Stomach smooth muscle (tissue), 2 donors: ENCODE results near the gene SLC5A2.
A peak's percentile ranks its signal among the peaks of the same experiment; 100 is the strongest.

Source experiments
- H3K27ac ChIP-seq: one replicate; pipeline ENCODE4 v1.7.0; 2013; ENCODE audit warnings: mild to moderate bottlenecking, low read length, inconsistent platforms
- H3K27me3 ChIP-seq, 2 donors: one replicate each; pipeline ENCODE4 v1.7.0; 2013; ENCODE audit warnings: low read length in 2 of 2; ENCODE audit not compliant: insufficient read depth in 2 of 2, control insufficient read depth in 1 of 2
- H3K36me3 ChIP-seq, 2 donors: one replicate each; pipeline ENCODE4 v1.7.0; 2013; ENCODE audit warnings: low read length in 2 of 2; ENCODE audit not compliant: control insufficient read depth in 2 of 2, insufficient read depth in 2 of 2
- H3K4me1 ChIP-seq: one replicate; pipeline ENCODE4 v1.7.0; 2013; ENCODE audit warnings: low read length; ENCODE audit not compliant: control insufficient read depth, insufficient read depth
- H3K4me3 ChIP-seq, 2 donors: one replicate each; pipeline ENCODE4 v1.7.0; 2013; ENCODE audit warnings: low read length in 2 of 2
- H3K9ac ChIP-seq, 2 donors: one replicate each; pipeline ENCODE4 v1.7.0; 2013; ENCODE audit warnings: low read length in 2 of 2, mild to moderate bottlenecking in 1 of 2
- H3K9me3 ChIP-seq, 2 donors: one replicate each; pipeline ENCODE4 v1.7.0; 2013; ENCODE audit warnings: low read length in 2 of 2; ENCODE audit not compliant: control insufficient read depth in 2 of 2
- donor health status: healthy.
- donor health status: Pancreatic carcinoma.

Gene SLC5A2

DNA sequence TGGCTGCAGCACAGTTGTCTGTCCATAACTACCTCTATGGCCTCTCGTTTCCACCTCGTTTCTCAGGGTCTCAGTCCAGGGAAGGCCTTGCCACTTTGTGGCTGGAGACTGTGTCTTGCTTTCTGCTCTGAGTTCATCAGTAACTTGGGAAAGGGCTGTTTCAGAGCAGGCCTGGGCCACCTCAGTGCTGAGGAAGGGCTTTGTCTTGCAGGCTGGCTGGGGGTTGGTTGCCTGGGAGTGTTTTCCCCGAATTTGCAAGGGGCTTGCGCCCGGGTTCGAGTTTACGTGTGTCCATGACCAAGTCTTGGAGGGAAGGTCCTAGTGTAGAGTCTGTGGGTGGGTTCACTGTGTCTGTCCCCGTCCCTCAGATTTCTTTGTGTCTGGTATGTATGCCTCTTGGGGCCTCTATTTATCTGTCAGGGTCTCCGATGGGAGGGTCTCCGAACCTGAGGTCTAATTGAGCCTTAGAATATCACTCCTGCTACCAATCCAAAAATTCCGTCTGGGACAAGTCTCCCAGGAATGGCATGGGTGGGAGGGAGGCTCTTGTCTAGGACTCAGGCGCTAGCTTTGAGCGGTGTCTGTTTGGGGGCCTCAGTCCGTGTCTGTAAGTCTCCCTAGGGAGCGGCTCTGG is 11.6 kb upstream of the SLC5A2 start:
- Histone ChIP-seq H3K4me3 (peak overlapping the region; percentile 91 to 96), H3K9me3 (no peaks in the 10 kb centered on the region), H3K4me1 (peaks cover 48% of the 10 kb centered on the region), H3K27me3 (no peaks in the 10 kb centered on the region), H3K36me3 (peaks cover 21 to 27% of the 10 kb centered on the region in 2 donors), H3K9ac (peak overlapping the region; percentile 98 to 99), H3K27ac (peak overlapping the region; percentile 99)

DNA sequence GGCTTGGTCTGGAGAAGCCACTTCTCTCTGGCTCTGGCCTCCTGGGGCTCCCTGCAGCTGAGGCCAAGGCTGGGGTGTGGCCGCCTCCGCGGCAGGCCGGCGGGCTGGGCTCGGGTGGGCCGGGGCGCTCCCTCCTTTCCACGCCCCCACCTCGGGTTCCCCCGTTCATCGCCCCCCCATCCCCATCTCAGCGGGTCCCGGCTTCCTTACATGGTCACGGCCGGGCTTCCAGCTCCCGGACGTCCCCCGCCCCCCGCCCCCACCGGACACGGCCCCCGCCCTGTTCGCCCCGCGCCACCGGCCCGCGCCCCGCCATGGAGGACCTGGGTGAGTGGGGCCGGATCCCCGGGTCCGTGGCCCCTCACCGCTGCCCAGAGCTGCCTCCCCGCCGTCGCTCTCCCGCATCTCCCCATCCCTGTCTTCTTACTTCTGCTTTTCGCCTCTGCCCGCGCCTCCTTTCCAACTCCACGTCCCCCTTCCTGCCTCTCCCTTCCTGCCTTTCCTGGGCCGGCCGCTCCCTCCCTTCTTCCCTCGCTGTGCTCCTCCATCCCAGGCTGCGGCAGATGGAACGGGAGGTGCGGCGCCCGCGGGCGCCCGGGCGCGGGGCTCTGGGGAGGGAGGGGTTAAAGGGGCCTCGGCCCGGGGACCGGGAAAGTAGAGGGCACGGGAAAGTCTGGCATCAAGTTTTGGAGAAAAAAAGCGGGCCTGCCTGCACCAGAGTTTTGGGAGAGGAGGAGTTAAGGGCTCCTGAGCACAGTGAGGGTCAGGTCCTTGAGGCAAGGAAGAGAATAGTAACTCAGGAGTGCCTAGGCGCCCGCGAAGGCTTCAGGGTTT is 10.8 kb upstream of the SLC5A2 start, which contains the start of gene TGFB1I1:
Gene TGFB1I1 (plus strand): TSS at position 278 of the 834 bp plus-strand sequence. CDS start 37 bp downstream, at position 315.
- peak within 1 kb of the TSS; percentile 96 for H3K4me3 ChIP-seq
- H3K27me3 ChIP-seq: no peaks in the 10 kb centered on the region
- peaks cover 54% of the 10 kb centered on the region for H3K4me1 ChIP-seq
- H3K27ac ChIP-seq: peak within 1 kb of the TSS; percentile 99
- peaks cover 21 to 26% of the 10 kb centered on the region in 2 donors for H3K36me3 ChIP-seq
- peak within 1 kb of the TSS; percentile 98 to 99 for H3K9ac ChIP-seq
- H3K9me3 ChIP-seq: no peaks in the 10 kb centered on the region

DNA sequence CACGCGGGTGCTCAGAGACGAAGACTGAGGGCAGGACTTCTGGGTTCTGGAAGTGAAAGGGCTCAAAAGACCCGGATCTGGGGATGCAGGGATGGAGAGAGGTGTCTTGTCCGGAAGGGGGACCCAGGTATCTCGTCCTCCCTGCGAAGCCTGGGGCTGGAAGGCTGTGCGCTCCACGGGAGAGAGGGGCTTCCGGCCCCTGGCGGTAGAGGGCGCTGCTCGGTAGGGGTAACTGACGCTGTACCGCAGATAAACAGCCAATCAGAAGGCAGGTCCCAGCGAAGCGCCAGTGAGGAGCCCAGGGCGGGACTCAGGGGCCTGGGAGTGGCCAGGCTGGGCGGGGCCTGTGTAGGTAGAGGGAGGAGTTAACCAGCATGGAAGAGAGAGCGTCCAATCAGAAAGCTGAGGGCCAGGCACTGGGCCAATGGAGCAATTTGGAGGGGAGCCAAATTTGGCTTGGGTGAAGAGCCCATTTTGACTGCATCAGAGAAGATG is 10.2 kb upstream of the SLC5A2 start:
- peaks cover 23 to 25% of the 10 kb centered on the region in 2 donors for H3K36me3 ChIP-seq
- no peaks in the 10 kb centered on the region for H3K27me3 ChIP-seq
- H3K4me3 ChIP-seq: peak overlapping the region; percentile 96
- H3K9me3 ChIP-seq: no peaks in the 10 kb centered on the region
- H3K9ac ChIP-seq: peak overlapping the region; percentile 97 to 98
- H3K27ac ChIP-seq: peak overlapping the region; percentile 99
- peaks cover 60% of the 10 kb centered on the region for H3K4me1 ChIP-seq

DNA sequence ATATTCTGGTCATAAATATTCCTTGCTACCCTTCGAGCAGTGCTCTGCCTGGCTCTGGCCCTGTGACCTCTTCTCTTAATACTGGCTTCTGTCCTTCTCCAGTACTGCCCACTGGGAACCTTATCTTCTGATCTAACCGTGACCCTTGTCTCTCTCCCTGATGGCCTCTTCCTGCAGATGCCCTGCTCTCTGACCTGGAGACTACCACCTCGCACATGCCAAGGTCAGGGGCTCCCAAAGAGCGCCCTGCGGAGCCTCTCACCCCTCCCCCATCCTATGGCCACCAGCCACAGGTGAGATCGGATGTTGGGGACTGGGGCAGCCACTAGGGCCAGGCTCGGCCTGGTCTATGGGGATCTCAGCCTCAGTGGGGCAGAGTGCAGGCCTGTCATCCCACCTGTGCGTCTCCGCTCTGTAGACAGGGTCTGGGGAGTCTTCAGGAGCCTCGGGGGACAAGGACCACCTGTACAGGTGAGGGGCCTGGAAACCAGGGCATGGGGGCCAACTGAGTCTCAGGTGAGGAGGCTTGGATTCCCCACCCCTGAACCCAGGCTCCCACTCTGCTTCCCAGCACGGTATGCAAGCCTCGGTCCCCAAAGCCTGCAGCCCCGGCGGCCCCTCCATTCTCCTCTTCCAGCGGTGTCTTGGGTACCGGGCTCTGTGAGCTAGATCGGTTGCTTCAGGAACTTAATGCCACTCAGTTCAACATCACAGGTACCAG is 9.5 kb upstream of the SLC5A2 start:
- Histone ChIP-seq H3K9me3 (no peaks in the 10 kb centered on the region), H3K4me1 (peaks cover 61% of the 10 kb centered on the region), H3K27ac (peak overlapping the region; percentile 99), H3K27me3 (no peaks in the 10 kb centered on the region), H3K9ac (no peak overlapping the region), H3K36me3 (peaks cover 24 to 29% of the 10 kb centered on the region in 2 donors), H3K4me3 (peak overlapping the region; percentile 60 to 96)

DNA sequence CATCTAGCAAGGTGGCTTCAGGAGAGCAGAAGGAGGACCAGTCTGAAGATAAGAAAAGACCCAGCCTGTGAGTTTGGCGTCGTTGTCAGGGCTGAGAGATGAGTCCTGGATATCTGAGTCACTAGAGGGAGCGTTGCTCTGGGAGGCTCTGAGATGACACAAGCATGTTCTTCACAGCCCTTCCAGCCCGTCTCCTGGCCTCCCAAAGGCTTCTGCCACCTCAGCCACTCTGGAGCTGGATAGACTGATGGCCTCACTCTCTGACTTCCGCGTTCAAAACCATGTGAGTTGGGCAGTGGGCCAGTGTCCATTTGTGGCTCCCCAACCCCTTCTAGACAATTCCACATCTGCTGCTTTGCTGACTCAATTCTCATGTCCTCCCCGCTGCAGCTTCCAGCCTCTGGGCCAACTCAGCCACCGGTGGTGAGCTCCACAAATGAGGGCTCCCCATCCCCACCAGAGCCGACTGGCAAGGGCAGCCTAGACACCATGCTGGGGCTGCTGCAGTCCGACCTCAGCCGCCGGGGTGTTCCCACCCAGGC is 8.7 kb upstream of the SLC5A2 start:
- Histone ChIP-seq H3K9ac (no peak overlapping the region), H3K4me3 (peak overlapping the region in 1 of 2 donors; percentile 96), H3K27me3 (no peaks in the 10 kb centered on the region), H3K4me1 (peaks cover 61% of the 10 kb centered on the region), H3K36me3 (peaks cover 24 to 32% of the 10 kb centered on the region in 2 donors), H3K9me3 (no peaks in the 10 kb centered on the region), H3K27ac (peak overlapping the region; percentile 99)

DNA sequence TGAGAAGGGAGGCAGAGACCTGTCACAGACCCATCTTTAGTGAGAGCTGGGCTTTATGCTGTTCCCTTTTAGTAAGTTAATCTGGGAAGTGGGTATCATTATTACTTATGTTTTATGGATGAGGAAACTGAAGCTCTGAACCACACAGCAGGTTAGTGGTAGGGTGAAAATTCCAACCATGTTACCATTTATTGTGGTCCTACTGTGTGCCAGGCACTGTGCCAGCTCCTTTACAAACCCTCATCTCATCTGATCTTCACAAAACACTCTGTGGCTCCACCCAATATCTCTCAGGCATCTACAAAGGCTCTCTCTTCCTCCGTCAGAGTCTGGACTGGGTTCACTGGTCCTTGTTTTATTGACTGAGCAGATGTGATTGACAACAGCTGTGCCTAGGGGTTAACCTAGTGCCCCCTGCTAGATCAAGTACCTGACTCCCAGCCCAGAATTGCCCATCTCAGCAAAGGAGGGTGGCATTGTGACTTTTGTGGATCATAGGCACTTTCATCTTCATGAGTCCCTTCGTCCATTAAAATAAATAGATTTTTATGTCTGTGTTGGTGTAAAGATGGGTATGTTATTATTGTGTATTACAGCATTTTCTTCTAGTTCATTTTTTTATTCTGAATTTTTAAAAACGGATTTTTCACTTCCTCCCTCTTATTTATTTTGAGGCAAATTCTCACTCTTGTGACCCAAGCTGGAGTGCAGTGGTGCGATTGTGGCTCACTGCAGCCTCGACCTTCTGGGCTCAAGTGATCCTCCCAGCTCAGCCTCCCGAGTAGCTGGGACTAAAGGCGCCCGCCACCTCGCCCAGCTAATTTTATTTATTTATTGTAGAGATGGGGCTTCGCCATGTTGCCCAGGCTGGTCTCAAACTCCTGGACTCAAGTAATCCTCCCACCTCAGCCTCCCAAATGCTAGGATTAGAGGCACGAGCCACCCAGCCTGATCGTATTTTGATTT is 7.9 kb upstream of the SLC5A2 start:
- Histone ChIP-seq H3K9ac (no peak overlapping the region), H3K27me3 (no peaks in the 10 kb centered on the region), H3K4me3 (no peak overlapping the region), H3K4me1 (peaks cover 61% of the 10 kb centered on the region), H3K36me3 (peaks cover 24 to 32% of the 10 kb centered on the region in 2 donors), H3K9me3 (no peaks in the 10 kb centered on the region), H3K27ac (peak overlapping the region; percentile 99)

DNA sequence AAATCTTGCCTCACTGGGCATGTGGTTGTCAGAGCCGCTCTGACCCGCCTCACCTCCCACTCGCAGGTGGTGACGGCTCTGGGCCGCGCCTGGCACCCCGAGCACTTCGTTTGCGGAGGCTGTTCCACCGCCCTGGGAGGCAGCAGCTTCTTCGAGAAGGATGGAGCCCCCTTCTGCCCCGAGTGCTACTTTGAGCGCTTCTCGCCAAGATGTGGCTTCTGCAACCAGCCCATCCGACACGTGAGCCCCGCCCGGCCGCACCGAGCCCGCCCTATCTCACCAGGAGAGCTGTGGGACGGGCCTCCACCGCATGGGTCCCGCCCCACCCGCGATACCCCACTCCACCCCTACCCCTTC is 7.0 kb upstream of the SLC5A2 start:
- Histone ChIP-seq H3K9ac (no peak overlapping the region), H3K27ac (peak overlapping the region; percentile 67), H3K9me3 (no peaks in the 10 kb centered on the region), H3K4me3 (no peak overlapping the region), H3K4me1 (peaks cover 58% of the 10 kb centered on the region), H3K27me3 (no peaks in the 10 kb centered on the region), H3K36me3 (peaks cover 24 to 32% of the 10 kb centered on the region in 2 donors)

DNA sequence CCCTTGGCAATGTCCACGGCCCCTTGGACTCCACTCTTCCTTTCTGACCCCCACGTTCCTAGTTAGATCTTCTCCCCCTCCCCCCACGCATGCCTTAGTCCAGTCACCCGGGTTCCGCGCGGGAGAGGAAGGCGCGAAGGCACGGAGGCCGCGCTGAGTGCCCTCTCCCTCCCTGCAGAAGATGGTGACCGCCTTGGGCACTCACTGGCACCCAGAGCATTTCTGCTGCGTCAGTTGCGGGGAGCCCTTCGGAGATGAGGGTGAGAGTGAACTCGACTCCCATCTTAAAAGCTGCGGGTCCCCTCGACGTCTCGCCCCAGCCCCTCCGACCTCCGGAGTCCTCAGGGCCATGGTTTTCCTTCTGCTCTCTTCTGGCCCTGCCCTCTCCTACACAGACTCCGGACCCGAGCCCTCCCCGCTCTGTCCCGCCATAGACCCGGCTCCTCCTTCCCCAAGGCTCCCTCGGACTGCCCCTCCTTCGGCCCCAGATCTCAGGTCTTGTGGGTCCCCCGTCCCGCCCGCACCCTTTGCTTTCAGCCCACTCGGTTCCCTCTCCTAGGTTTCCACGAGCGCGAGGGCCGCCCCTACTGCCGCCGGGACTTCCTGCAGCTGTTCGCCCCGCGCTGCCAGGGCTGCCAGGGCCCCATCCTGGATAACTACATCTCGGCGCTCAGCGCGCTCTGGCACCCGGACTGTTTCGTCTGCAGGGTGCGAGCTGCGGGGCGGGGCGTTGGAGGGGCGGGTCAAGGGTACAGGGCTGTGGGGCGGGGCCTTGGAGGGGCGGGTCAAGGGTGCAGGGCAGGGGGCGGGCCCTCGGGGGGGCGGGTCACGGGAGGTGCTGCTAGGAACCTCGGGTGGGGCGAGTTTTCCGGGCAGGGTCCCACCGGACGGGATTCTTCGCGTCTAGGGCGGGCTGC is 6.4 kb upstream of the SLC5A2 start:
- Histone ChIP-seq H3K4me1 (peaks cover 53% of the 10 kb centered on the region), H3K36me3 (peaks cover 24 to 32% of the 10 kb centered on the region in 2 donors), H3K27me3 (no peaks in the 10 kb centered on the region), H3K9ac (no peak overlapping the region), H3K9me3 (no peaks in the 10 kb centered on the region), H3K4me3 (peak overlapping the region in 1 of 2 donors; percentile 29), H3K27ac (peak overlapping the region; percentile 67)
